Dedifferentiated amniotic fluid mesenchymal stem cell (primary cell): ENCODE data around the gene ADCK2.
"Not testable (repeated sequence)": the region's sequence is repeated elsewhere in the genome, so short reads cannot be mapped to it uniquely, and the experiment has no call there.

Source experiments
- DNase-seq: peaks from one replicate; pipeline ENCODE4 v3.0.0-alpha.2; 2016; ENCODE audit errors: extremely low spot score

ADCK2 gene

GRCh38 chr7:140646931-140647647 lies 25.7 kb upstream of the ADCK2 start:
- no peak for DNase-seq

DNA sequence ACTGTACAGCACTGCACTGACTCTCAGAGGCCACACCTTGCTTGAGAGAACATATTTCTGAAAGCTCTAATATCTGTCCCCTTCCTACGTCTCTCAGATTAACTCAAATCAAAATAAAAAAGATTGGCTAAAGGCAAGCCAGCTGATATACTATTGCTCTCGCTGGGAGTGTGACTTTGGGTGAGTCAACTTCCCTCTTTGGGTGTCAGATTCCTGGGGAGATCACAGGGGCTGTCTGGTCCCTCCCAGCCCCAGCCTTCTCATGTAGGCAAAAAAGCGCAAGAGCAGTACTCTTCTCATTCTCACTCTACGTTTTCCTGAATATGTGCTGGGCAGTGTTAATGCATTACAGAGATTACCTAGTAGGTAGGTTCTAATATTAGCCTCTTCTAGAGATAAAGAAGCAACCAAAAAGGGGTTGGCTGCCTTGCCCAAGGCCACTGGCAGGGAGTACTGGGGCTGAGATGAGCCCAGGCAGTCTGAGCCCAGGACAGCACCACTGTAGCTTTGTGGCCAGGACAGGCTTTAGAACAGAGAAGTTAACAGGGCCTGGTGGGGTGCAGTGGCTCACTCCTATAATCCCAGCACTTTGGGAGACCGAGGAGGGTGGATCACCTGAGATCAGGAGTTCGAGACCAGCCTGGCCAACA lies 23.1 kb upstream of the ADCK2 start:
- DNase-seq: no peak

DNA sequence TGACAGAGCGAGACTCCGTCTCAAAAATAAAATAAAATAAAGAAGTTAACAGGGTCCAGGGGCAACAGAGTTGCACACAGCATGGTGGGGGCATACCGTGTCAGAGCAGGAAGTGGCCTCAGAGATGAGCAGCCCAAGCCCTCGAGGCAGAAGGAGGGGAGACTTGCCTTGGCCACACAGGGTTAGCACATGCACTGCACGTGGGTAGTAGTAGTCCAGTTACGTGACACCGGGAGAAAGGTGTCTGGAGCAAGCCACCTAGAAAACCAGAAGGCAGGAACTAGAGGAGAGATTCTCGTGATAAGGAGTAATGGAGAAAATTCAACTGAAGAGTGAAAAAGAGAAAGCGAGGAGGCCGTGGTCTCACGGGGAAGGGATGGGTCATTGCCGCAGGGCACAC lies 22.4 kb upstream of the ADCK2 start:
- DNase-seq: no peak

DNA sequence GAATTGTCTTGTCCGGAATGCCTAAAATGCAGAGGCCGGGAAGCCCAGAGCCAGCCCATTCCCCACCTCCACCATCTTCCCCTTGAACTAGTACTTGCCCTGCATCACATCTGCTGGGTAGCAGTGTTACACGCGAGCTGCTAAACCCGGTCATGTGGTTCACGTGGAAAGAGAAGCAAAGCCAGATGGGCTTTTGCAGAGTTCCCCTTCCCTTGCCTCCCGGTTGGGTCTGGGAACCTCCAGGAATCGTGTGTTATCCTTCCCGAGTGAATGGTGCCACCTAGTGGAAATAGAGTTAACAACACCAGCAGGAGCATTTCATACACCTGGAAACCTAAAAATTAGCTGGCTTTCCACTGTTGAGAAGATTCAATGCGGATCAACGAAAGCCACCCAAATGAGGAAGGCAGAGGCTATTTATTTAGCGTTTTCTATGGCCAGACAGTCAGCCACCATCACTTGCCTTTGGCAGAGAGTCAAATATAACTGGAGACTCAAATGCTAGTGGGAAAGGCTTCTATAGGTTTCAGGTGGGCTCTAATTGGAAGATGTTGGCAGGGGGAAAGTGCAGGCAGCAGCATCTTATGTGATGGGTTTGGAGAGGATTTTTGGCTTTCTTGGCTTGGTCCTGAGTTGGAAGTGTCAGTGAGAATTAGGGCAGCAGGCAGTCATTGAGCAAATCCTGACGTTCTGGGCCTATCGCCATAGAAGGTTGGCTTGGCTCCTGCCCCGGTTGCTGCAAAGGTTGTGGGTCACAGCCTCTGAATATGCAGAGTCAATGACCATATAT lies 19.2 kb upstream of the ADCK2 start:
- DNase-seq: peak; percentile 78

GRCh38 chr7:140654109-140654387 lies 18.7 kb upstream of the ADCK2 start:
- DNase-seq: no peak

DNA sequence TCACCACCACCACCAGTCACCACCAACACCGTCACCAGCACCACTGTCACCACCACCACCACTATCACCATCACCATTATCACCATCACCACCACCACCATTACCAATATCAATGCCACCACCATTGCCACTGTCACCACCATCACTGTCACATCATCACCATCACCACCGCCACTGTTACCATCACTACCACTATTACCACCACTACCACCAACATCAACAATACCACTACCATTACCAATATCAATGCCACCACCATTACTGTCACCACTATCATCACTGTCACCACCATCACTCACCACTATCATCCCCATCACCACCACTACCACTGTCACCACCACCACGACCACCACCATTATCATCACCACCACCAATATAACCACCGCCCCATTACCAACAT lies 18.1 kb upstream of the ADCK2 start:
- DNase-seq: no peak

GRCh38 chr7:140655511-140656408 lies 17.0 kb upstream of the ADCK2 start:
- no peak for DNase-seq

GRCh38 chr7:140656548-140657515 lies 15.9 kb upstream of the ADCK2 start:
- DNase-seq: peak; percentile 52

- no peak for DNase-seq
Observed at GRCh38 chr7:140657891-140658290, 14.9 kb upstream of the ADCK2 start.

DNA sequence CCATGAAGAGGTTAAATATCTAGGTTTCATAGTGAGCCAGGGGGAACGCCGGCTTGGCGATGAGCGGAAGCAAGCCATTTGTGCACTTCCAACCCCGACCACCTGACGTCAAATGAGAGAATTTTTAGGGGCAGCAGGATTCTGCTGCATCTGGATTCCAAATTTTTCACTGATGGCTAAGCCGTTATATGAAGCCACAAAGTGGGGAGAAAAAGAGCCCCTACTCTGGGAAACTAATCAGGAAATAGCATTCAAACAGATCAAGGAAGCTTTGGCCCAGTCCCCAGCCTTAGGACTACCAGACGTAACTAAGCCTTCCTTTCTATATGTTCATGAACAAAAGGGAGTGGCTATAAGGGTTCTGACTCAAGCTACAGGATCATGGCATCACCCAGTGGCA lies 12.9 kb upstream of the ADCK2 start:
- no peak for DNase-seq

- DNase-seq: no peak
Observed at GRCh38 chr7:140661124-140661523, 11.6 kb upstream of the ADCK2 start.

- not testable (repeated sequence) for DNase-seq
Observed at GRCh38 chr7:140662938-140663337, 9.8 kb upstream of the ADCK2 start.

- no peak for DNase-seq
Observed at GRCh38 chr7:140667476-140667875, 5.3 kb upstream of the ADCK2 start.

DNA sequence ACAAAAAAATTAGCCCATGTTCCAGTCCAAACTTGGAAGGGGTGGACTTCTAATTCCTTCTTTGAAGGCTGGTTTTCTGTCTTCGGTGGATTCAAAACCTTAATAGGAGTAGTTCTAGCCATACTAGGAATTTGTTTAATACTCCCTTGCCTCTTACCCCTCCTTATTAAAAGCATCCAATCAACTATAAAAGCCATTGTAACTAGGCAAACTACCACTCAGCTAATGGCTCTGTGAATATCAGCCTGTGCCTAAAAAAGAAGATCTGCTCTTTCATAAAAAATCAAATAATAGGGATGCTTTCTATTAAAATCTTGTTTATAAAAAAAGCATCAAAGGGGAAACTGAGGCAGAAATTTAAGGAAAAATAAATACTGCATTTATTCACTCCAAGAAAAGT lies 4.1 kb upstream of the ADCK2 start:
- no peak for DNase-seq

GRCh38 chr7:140669352-140669751 lies 3.4 kb upstream of the ADCK2 start:
- no peak for DNase-seq

DNA sequence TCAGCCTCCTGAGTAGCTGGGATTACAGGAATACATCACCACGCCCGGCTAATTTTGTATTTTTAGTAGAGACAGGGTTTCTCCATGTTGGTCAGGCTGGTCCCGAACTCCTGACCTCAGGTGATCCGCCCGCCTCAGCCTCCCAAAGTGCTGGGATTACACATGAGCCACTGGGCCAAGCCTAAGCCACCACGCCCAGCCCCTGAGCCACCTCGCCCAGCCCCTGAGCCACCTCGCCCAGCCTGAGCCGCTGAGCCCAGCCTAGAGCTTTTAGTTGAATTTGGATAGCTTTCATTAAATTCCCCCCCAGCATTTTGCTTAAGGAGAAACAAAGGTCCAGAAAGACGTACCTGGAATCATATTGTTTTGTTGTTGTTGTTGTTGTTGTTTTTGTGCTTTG lies 2.9 kb upstream of the ADCK2 start:
- DNase-seq: not testable (repeated sequence)

DNA sequence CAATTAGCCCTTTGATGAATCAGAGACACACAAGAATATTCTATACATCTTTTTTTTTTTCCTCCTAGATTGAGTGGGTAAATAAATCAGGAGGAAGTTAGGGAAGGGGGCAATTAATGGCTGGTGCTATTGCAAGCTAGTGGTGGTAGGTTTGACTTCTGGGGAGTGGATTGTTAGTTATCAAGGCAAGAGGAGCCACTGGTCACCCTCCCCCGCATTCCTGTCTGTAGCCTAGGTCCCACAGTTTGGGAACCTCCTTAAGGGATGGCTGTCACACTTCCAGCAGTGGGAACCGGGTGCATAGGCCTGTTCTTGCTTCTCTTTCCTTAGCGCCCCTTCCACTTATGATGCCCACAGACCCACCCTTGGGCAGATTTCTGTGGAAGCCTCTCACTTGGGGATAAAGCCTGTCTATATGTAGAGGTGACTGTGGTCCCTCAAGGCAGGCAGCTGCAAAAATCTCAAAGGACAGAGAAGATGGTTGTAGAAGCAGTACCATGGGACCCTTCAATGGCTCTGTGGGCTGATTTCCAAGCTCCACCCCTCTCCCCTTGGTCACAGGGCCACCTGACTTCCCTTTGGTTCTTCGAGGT lies 2.3 kb upstream of the ADCK2 start:
- DNase-seq: no peak

DNA sequence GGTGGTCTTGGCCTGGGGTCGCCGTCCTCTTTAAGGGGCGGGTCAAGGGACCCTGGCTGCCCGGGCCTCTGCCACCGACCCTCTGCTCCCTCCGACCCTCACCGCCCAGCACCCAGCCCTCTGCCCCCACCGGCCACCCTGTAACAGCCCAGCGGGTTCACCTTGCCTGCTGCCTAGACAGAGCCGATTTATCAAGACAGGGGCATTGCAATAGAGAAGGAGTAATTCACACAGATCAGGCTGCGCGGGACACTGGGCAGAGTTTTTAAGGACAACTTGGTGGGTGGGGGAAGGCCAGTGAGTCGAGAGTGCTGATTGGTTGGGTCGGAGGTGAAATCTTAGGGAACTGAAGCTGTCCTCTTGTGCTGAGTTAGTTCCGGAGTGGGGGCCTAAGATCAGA lies 779 bp upstream of the ADCK2 start:
- no peak for DNase-seq

DNA sequence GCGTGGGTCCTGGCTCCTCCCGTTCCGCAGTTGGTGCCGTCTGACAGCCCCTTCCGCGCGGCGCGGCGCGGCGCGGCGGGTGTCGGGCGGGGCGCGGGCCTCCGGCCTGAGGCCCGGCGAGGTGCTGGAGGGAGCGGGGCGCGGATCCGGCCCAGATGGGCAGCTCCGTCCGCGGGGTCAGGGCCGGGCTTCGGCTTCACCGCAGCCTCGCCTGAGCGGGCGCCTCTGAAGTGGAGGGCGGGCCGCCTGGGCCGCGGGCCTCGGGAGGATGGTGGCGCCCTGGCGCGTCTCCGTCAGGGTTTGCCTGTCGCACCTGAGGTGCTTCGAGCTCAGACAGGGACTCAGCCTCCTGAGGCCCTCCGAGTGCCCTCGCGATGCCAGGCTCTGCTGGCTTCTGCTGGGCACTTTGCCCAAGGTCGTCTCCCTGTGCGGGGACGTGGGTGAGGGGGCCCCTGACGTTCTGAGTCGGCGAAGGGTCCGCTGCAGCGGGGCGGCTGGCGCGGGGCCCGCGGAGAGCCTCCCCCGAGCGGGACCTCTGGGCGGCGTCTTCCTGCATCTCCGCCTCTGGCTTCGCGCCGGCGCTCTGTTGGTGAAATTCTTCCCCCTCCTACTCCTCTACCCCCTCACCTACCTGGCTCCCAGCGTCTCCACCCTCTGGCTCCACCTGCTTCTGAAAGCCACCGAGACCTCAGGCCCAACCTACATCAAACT lies 473 bp downstream of the ADCK2 start:
- no peak for DNase-seq

DNA sequence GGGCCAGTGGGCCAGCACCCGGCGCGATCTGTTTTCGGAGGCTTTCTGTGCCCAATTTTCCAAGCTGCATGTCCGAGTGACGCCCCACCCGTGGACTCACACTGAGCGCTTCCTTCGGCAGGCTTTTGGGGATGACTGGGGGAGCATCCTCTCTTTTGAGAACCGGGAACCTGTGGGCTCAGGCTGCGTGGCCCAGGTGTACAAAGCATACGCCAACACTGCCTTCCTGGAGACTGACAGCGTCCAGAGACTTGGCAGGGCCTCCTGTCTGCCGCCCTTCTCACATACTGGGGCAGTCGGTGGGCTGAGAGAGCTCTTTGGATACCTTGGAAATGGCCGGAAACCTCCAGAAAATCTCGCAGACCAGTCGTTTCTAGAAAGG lies 1.0 kb downstream of the ADCK2 start:
- DNase-seq: no peak
